Hepatocyte (in vitro differentiated cells): ENCODE data around the gene KCTD10.
A peak's percentile ranks its signal among the peaks of the same experiment; 100 is the strongest.

ENCODE experiments used
- EZH2 ChIP-seq: fragments of 200-600 bp; sonication (generic); IDR thresholded peaks from 2 replicates; pipeline ENCODE4 v1.6.1; 2016; ENCODE audit warnings: antibody characterized with exemption, mild to moderate bottlenecking, borderline replicate concordance
- EZH2phosphoT487 ChIP-seq: fragments of 200-600 bp; sonication (generic); IDR thresholded peaks from one replicate; pipeline ENCODE4 v1.6.1; 2018; ENCODE audit warnings: antibody characterized with exemption, mild to moderate bottlenecking, low read depth, moderate library complexity; ENCODE audit not compliant: unreplicated experiment, severe bottlenecking
- TF ChIP-seq, protein P1 (sequence below): fragments of 200-600 bp; sonication (generic); IDR thresholded peaks from 2 replicates; pipeline ENCODE4 v1.5.1; 2016; ENCODE audit warnings: antibody characterized with exemption, mild to moderate bottlenecking; ENCODE audit not compliant: poor library complexity

DNA sequence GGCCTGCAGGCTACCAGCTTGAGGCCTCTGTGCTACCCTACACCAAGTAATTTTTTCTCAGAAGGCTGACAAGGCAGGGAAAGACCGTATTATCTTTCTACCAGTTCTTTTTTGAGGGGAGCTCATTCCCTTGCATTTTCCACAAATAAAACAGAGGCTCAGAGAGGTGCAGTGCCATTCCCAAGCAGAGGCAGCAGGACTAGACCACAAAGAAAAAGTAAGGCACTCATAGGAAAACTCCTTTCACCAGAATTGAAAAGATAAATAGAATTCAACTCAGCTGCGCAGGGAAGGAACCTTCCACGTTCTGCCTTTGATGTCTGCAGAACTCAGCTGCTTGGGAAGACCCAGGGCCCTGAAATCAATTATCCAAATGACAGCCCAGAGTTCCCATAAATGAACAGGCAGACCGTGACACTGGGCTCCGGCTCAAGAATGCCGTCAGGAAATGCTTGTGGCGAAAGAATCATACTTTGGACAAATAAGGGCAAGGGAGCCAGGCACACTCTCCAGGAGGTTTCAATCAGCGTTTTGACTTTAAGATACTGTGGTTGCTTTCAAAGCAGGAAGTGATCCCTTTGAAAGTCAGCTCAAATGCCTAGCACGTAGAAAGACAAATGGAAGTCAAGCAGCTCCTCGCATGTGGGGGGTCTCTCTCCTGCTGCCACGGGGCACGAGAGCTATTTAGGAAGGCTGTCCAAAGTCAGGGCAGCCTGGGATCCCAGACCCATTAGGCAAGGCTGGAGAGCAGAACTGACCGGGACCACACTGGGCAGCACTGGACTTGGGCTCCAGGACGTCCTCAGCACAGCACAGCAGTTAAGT, 14.0 kb downstream of the KCTD10 start:
- TF ChIP-seq EZH2 (no peak), EZH2phosphoT487 (no peak)
- TF ChIP-seq, protein P1, sequence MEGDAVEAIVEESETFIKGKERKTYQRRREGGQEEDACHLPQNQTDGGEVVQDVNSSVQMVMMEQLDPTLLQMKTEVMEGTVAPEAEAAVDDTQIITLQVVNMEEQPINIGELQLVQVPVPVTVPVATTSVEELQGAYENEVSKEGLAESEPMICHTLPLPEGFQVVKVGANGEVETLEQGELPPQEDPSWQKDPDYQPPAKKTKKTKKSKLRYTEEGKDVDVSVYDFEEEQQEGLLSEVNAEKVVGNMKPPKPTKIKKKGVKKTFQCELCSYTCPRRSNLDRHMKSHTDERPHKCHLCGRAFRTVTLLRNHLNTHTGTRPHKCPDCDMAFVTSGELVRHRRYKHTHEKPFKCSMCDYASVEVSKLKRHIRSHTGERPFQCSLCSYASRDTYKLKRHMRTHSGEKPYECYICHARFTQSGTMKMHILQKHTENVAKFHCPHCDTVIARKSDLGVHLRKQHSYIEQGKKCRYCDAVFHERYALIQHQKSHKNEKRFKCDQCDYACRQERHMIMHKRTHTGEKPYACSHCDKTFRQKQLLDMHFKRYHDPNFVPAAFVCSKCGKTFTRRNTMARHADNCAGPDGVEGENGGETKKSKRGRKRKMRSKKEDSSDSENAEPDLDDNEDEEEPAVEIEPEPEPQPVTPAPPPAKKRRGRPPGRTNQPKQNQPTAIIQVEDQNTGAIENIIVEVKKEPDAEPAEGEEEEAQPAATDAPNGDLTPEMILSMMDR = peak; percentile 6
